ENCODE data around the gene DHRS9.

GRCh38 chr2:169139145-169139544 lies 69.8 kb downstream of the DHRS9 start:
- no peak for TF ChIP-seq ZNF416 (tag by site-specific recombination; IDR thresholded peaks at IDR 0.05)
- no peak for TF ChIP-seq CTCF (tag by site-specific recombination; IDR thresholded peaks at IDR 0.05)
- TF ChIP-seq YY1 (tag by site-specific recombination; IDR thresholded peaks at IDR 0.05): no peak
- TF ChIP-seq ZBTB10 (tag by site-specific recombination; IDR thresholded peaks at IDR 0.05): no peak
- no peak for TF ChIP-seq ZFP41 (tag by site-specific recombination; IDR thresholded peaks at IDR 0.05; ENCODE audit: borderline replicate concordance)
- TF ChIP-seq ZNF133 (tag by site-specific recombination; IDR thresholded peaks at IDR 0.05): no peak
- TF ChIP-seq KLF10 (tag by site-specific recombination; IDR thresholded peaks at IDR 0.05): no peak
- TF ChIP-seq ZNF362 (tag by site-specific recombination; IDR thresholded peaks at IDR 0.05): no peak

Data from HEK293 (cell line).